Inflammatory macrophage treated with lipopolysaccharide for 4 hours (primary cell): Measurements from ENCODE around the gene CAMKV.
A peak's percentile ranks its signal among the peaks of the same experiment; 100 is the strongest.

Source experiments
- DNase-seq: peaks from one replicate; pipeline ENCODE4 v3.0.0-alpha.2; 2020

Gene CAMKV

GRCh38 chr3:49889296-49889695, 19.6 kb upstream of the CAMKV start:
- DNase-seq = no peak

- DNase-seq = no peak
Observed at GRCh38 chr3:49886922-49887265, 17.2 kb upstream of the CAMKV start.

DNA sequence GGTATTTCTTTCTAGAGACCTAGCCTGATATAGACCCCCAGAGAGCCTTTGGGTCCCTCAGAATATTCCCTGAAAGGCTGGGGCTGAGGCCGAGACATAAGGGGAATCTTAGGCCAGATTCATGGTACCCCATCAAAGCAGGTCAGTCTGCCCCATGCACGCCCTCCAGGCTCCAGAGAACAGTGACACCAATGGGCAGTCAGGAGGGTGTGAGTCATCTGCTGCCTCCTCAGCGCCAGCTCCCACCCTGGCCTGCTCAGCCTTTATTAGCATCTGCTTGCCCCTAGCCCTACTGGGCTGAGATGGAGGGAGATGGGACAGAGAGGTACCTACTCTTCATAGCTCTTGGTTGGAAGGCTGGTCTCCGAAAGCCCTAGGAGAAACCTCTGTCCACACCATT, 14.3 kb upstream of the CAMKV start:
- no peak for DNase-seq

- DNase-seq = no peak
Observed at GRCh38 chr3:49882166-49882565, 12.5 kb upstream of the CAMKV start.

- no peak for DNase-seq
Observed at GRCh38 chr3:49880581-49881315, 11.0 kb upstream of the CAMKV start.

DNA sequence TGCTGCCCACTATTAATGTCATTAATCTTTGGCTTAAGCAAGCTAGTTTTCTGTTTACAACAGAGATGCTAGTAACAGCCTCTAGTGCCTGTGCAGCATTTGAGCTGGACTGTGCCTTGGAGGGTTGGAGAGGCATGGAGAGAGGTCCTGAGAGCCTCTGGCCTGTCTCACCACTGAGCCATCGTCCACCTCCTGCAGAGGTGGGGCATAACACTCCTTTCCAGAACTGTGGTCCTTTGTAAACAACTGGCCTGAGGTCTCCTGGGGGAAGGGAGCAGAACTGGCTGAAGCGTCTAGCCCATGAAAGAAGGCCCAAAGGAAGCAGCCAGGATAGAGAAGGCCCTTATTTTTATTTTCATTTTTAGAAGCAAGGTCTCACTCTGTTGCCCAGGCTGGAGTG, 10.0 kb upstream of the CAMKV start:
- no peak for DNase-seq

DNA sequence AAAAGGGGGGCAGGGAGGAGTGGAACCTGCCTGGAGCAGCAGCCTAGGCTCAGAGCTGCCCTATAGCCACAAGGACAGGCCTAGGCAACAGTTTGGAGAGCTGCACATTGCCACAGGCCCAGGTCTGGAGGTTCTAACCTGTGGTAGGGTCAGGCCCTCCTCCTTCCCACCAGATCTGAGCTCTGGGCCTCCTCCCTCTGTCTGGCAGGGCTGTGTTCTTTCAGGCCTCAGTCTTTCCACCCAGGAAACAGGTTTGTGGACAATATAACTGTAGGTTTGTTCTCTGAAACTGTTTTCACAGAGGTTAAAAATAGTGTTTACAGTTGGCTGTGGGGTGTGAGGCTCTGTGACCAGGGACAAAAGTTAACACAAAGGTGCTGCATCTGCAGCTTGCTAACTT, 9.0 kb upstream of the CAMKV start:
- DNase-seq = no peak

DNA sequence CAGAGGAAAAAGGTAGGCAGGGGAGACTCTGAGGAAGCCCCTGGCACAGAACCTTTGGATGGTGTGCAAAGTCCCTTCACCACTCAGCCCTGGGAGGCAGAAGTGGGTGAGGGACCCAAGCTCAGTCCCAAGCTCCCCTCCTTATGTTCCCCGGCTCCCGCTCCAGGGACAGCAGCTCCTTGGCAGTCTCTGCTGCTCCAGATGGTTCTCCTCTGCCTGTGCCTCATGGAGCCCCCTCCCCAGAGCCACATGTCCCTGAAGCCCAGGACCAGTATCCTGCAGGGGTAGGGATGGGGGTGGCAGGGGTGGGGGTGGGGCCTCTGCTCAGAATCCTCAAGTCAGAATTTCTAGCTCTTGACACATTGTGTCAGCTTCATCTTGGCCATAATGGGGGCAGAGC, 8.0 kb upstream of the CAMKV start:
- no peak for DNase-seq

GRCh38 chr3:49876567-49876966, 6.9 kb upstream of the CAMKV start:
- no peak for DNase-seq

- no peak for DNase-seq
Observed at GRCh38 chr3:49873623-49874022, 3.9 kb upstream of the CAMKV start.

DNA sequence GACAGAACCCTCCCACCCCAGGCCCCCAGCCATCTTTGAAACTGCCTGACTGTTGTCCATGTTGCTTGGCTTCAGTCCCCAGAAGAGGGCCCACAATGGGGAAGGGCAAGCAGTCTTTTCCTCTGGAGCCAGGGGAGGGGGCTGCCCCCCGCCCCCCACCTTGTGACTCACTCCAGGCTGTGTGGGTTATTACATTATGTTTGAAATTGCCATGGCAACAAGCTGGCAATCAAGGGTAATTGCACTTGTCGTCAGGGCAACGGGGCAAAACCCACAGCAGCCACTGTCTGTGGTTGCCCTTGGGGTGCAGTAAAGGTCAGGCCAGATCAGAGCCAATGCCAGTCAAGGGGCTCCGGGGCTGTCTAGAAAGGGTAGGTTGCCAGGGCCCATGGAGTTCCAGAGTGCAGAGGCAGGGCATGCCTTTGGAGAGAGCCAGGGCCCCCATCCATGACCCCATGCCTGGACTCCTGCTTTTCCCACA, 3.1 kb upstream of the CAMKV start:
- no peak for DNase-seq

DNA sequence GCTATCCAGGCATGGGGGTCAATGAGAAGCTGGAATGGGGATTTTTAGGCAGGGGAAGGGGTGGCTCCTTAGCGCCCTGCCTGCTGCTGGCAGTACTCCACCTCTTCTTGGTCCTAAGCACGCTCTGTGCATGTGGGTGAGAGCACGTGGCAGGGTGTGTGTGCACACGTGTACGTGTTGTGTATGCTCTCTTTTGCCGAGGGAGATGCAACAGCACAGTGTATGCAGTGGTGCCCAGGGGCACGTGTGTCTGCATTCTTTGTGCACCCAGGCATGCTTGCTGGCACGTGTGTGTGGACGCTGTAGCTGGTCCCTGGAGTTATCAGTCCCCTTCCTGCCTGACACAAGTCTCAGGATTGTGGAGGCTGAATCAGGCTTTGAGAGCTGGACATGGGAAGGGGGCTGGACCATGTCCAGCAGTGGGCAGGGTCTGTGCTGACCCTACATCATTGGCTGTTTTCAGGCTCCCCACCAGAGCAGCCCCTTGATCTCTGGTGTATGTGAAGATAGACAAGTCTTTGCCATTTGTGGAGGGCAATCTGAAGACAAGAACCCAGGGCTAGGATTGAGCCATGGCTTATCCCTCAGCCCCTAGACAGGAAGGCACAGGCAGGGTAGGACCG, 1.9 kb upstream of the CAMKV start:
- DNase-seq = no peak

GRCh38 chr3:49868862-49869466, 742 bp downstream of the CAMKV start:
- no peak for DNase-seq

DNA sequence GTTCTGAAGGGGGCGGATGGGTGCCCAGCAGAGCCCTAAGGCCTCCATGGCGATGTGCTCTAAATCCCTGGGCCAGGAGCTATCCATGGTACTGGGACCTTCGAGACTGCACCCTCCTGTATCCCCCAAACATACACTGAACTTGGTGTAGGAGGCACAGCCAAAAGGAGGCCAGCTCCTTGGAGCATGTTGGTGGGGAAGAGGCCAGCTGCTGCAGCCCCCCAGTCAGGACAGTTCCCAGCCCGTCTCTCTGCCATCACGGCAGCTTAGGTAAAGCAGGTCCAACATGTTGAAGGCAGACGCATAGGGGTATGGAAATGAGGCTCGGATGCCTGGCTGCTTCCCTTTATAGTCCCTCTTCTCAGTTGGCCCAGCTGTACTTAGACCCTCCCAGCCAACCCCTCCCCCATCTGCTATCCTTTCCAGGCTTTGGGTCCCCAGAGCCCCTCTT, 1.8 kb downstream of the CAMKV start:
- no peak for DNase-seq

- no peak for DNase-seq
Observed at GRCh38 chr3:49867400-49867799, 2.3 kb downstream of the CAMKV start.

DNA sequence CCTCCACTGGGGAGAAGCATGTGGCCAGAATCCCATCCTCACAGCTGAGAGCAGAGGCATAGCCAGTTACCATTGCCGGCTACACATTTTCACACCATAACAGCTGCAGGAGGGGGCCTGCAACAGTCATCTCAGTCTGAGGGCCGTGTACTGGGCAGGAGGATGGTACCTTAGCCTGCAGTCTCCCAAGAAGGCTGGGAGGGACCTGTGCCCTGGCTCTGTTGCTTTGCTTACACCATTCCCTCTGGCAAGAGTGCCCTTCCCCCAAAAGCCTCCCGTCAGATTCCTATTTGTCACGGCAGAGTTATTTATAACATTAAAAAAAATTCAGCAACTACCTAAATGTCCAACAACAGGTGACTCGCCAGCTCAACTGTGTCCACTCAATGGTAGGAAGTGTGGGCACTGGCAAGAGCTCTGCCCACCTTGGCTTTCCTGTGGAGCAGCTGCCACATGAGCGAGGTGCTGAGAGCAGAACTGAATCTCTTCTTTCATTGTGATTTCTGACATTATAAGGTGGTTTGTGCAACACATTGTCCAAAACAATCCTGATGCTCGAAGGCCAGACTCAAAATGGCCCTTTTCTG, 4.4 kb downstream of the CAMKV start:
- no peak for DNase-seq

GRCh38 chr3:49864505-49864904, 5.2 kb downstream of the CAMKV start:
- DNase-seq = no peak

- no peak for DNase-seq
Observed at GRCh38 chr3:49859576-49860305, 10.0 kb downstream of the CAMKV start.

DNA sequence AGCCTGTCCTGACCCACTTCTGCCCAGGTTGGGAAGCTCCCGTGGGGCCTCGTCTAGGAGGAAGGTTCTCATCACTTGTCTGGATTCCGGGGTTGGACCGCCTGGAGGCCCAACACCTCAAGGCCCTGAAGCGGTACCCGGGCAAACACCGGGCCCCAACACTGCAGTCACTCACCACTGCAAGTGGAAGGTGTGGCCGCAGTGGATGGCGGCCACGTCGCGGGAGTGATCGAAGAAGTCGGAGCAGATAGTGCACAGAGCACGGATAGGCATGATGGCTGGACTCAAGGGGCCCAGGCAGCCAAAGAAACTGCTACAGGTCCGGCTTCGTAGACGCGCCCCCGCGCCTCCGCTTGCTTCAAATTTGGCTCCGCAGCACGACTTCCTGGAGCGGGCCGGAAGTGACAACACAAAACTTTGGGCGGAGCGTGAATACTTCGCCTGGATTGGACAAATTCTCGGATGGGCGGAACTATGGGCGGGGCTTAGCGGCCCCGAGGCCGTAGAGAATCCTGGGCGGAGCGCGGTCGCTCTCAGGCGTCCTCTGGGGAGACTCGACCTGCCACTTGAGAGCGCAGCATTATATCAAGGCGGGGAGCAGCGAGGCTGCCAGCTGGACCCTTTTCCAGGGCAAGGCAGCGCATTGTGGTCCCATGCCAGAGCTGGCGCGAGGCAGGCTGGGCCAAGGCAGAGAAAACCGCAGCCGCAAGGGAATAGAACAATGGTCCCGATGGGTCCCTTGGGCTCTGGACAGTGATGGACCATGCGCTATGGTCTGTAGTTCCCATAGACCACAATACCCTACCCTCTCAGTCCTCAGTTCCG, 13.3 kb downstream of the CAMKV start, which contains the start of gene TRAIP:
Gene TRAIP (minus strand): TSS at position 384 of the 825 bp plus-strand sequence. CDS start 111 bp downstream, at position 273.
- peak; percentile 94 for DNase-seq

- no peak for DNase-seq
Observed at GRCh38 chr3:49855662-49856061, 14.0 kb downstream of the CAMKV start.

GRCh38 chr3:49845694-49846093, 24.0 kb downstream of the CAMKV start:
- DNase-seq = no peak
